Ovary (tissue), 9 donors: ENCODE measurements around the gene INF2. TPM values are rescaled to one million over a fixed set of nuclear protein-coding genes. Genes with fewer than 3 reads are reported as not detected.

ENCODE experiments used
- DNase-seq, 5 donors: peaks; one replicate each; pipeline ENCODE4 v3.0.0-alpha.2; 2019 to 2020
- H3K27ac ChIP-seq, 2 donors: fragments of 200-600 bp; one replicate each; pipeline versions ENCODE4 v1.5.1 to v1.8.0; 2019 to 2022
- H3K27me3 ChIP-seq: fragments of 200-600 bp; one replicate; pipeline ENCODE4 v1.8.0; 2022
- H3K36me3 ChIP-seq: fragments of 200-600 bp; sonication (generic); one replicate; pipeline ENCODE4 v1.5.1; 2019
- H3K4me1 ChIP-seq: one replicate; pipeline ENCODE4 v1.8.1; 2013; ENCODE audit warnings: mild to moderate bottlenecking, moderate library complexity; ENCODE audit not compliant: insufficient read depth
- H3K4me3 ChIP-seq: fragments of 200-600 bp; sonication (generic); one replicate; pipeline ENCODE4 v1.5.1; 2017
- H3K9me3 ChIP-seq, 2 donors: fragments of 200-600 bp in 1 of 2; sonication (generic) in 1 of 2; one replicate each; pipeline versions ENCODE4 v1.5.1 to v1.8.1; 2013 to 2019; ENCODE audit warnings: mild to moderate bottlenecking in 1 of 2, moderate library complexity in 1 of 2
- CTCF ChIP-seq, 3 donors: fragments of 450-650 bp in 2 of 3; fragments of 200-600 bp in 1 of 3; IDR thresholded peaks; one replicate each; pipeline versions ENCODE4 v1.5.1 to v1.8.0; 2016 to 2022; ENCODE audit warnings: antibody characterized with exemption in 3 of 3, mild to moderate bottlenecking in 1 of 3
- EP300 ChIP-seq: sonication (generic); formaldehyde crosslinking; IDR thresholded peaks from one replicate; pipeline ENCODE4 v1.6.1; 2017; ENCODE audit warnings: antibody characterized with exemption
- POLR2A ChIP-seq: fragments of 450-650 bp; IDR thresholded peaks from one replicate; pipeline ENCODE4 v1.6.1; 2017; ENCODE audit warnings: antibody characterized with exemption, mild to moderate bottlenecking, moderate library complexity
- WGBS, 3 donors: extraction: QIAGEN DNeasy Blood & Tissue Kit in 1 of 3; methylation state at CpG; one replicate each; pipeline versions ENCODE4 v1.1.5 to v1.1.7; 2013 to 2017; 5-methylcytosine and 5-hydroxymethylcytosine counted together
- intact Hi-C, 4 donors: fragments of 100-400 bp; cut with DNase I; formaldehyde crosslinking; loops; one replicate each; pipeline versions ENCODE4 v1.11.0 to v1.15.1; 2022 to 2023
- polyA plus RNA-seq, 2 donors: library from polyadenylated mRNA; stranded (reverse); fragments of 200-250 nt in 1 of 2; fragments of 350-450 nt in 1 of 2; fragmentation: Illumina TruSeq in 1 of 2; extraction: RNeasy Lipid Tissue Mini Kit (QIAGEN cat#74804) in 1 of 2; gene quantifications; one replicate each; pipeline ENCODE4 v1.2.3, GENCODE V29; 2013 to 2014
- total RNA-seq, 7 donors: library from RNA; depleted of rRNA in 2 of 7; stranded (reverse); fragments of >200 nt in 2 of 7; fragmentation: NEBNext Ultra II Directional in 3 of 7; extraction: Animal tissue kit (Norgen Biotek cat#: 25700) in 3 of 7; gene quantifications; one replicate each; pipeline versions ENCODE4 v1.1.0 to v1.2.4, GENCODE V29; 2016 to 2023
- donor health status: DM: no; HTN: no; CAD: no; lungs with moderate emphysema.
- donor health status: DM: no; HTN: no; CAD: no.
- donor health status: Bipolar disorder and iron deficiency.
- donor health status: DM: yes; HTN: yes; CAD: no.
- donor health status: DM: no; HTN: no; CAD: no.
- donor health status: DM: yes; HTN: yes; CAD: no.

INF2 gene
- total and polyA plus RNA-seq, 9 donors, result 6.3 to 40.7 (median 18.4) TPM

- DNase-seq, result peak in 4 of 5 donors; percentile 57 to 83 (median 62)
- no peak overlapping the region for H3K4me3 ChIP-seq
- no peaks in the 10 kb centered on the region for H3K27me3 ChIP-seq
- intact Hi-C loops, result no loop called here
- no peak overlapping the region for H3K27ac ChIP-seq
- no peaks in the 10 kb centered on the region for H3K36me3 ChIP-seq
- peaks cover 5% of the 10 kb centered on the region for H3K4me1 ChIP-seq
- 29 to 50% (median 34%) methylated on average over 18 to 24 of the region's 24 CpGs for WGBS, 3 donors
- TF ChIP-seq POLR2A (no peak), EP300 (no peak), CTCF (IDR thresholded peaks at IDR 0.05) (no peak)
- no peaks in the 10 kb centered on the region for H3K9me3 ChIP-seq
Observed at GRCh38 chr14:104698688-104699425, 9.4 kb downstream of the INF2 start.

- Histone ChIP-seq H3K4me3 (no peak overlapping the region), H3K27ac (no peak overlapping the region), H3K4me1 (peaks cover 5% of the 10 kb centered on the region), H3K36me3 (no peaks in the 10 kb centered on the region), H3K27me3 (no peaks in the 10 kb centered on the region), H3K9me3 (no peaks in the 10 kb centered on the region)
- WGBS, 3 donors, result 65 to 81% (median 71%) methylated on average over 12 of the region's 12 CpGs
- DNase-seq, result no peak
- intact Hi-C loops, result no loop called here
- TF ChIP-seq POLR2A (no peak), EP300 (no peak), CTCF (IDR thresholded peaks at IDR 0.05) (no peak)
Observed at GRCh38 chr14:104699426-104699748, 10.0 kb downstream of the INF2 start.

- intact Hi-C loops, result no loop called here
- H3K36me3 ChIP-seq, result no peaks in the 10 kb centered on the region
- no peaks in the 10 kb centered on the region for H3K9me3 ChIP-seq
- no peaks in the 10 kb centered on the region for H3K27me3 ChIP-seq
- H3K27ac ChIP-seq, result no peak overlapping the region
- TF ChIP-seq EP300 (no peak), CTCF (IDR thresholded peaks at IDR 0.05) (no peak), POLR2A (no peak)
- H3K4me3 ChIP-seq, result no peak overlapping the region
- H3K4me1 ChIP-seq, result peaks cover 5% of the 10 kb centered on the region
- DNase-seq, result no peak
- WGBS, 3 donors, result 69 to 77% (median 76%) methylated on average over 14 of the region's 14 CpGs
Observed at GRCh38 chr14:104700225-104700651, 10.8 kb downstream of the INF2 start.

- no peak for TF ChIP-seq EP300
- no peak for TF ChIP-seq POLR2A
- TF ChIP-seq CTCF (IDR thresholded peaks at IDR 0.05), result no peak
- Histone ChIP-seq H3K36me3 (no peaks in the 10 kb centered on the region), H3K4me3 (no peak overlapping the region), H3K4me1 (peaks cover 5% of the 10 kb centered on the region), H3K27ac (no peak overlapping the region), H3K9me3 (no peaks in the 10 kb centered on the region), H3K27me3 (no peaks in the 10 kb centered on the region)
- intact Hi-C loops, result no loop called here
- 81 to 84% (median 83%) methylated on average over 17 to 22 of the region's 22 CpGs for WGBS, 3 donors
- DNase-seq, result no peak
Observed at GRCh38 chr14:104700747-104701217, 11.4 kb downstream of the INF2 start.
